GM12878 (cell line): ENCODE data around the gene SRGAP1. TPM values are rescaled to one million over a fixed set of nuclear protein-coding genes. Genes with fewer than 3 reads are reported as not detected.

ENCODE experiments used
- ATAC-seq: fragments of 200-7000 bp; cut with Tn5 transposase; 3 replicates; pipeline ENCODE4 v1.9.1; 2020; ENCODE audit warnings: mild to moderate bottlenecking, moderate library complexity
- Bru-seq: library from RNA; stranded (reverse); fragments of 400-500 nt; gene quantifications from one replicate; lab custom pipeline; 2021; lab: Mats Ljungman, UMichigan
- BruChase-seq, 2 experiments: library from RNA; stranded (reverse); fragments of 400-500 nt; gene quantifications; one replicate each; lab custom pipeline; 2021; lab: Mats Ljungman, UMichigan
- BruUV-seq: library from RNA; stranded (reverse); fragments of 400-500 nt; replicated peaks from 2 replicates; lab custom pipeline; 2021; lab: Mats Ljungman, UMichigan
- CTCF ChIA-PET: fragments of 300-600 bp; sonication (Branson Sonifier 250); formaldehyde crosslinking; extraction: SDS; loops from one replicate; lab custom pipeline; 2021; ENCODE audit warnings: inconsistent platforms; lab: Yijun Ruan, JAX
- POLR2A ChIA-PET: fragments of 350-600 bp; formaldehyde crosslinking; extraction: SDS; loops from one replicate; lab custom pipeline; 2021; ENCODE audit warnings: inconsistent platforms; lab: Charles Lee
- RAD21 ChIA-PET: fragments of 300-600 bp; sonication (Branson Sonifier 250); formaldehyde crosslinking; loops from one replicate; lab custom pipeline; 2023; ENCODE audit warnings: antibody characterized with exemption; ENCODE audit not compliant: unreplicated experiment; lab: Charles Lee
- SMC1A ChIA-PET: fragments of 300-600 bp; sonication (Branson Sonifier 250); formaldehyde crosslinking; loops from one replicate; lab custom pipeline; 2023; ENCODE audit not compliant: unreplicated experiment, uncharacterized antibody; lab: Charles Lee
- DNase-seq: peaks from one replicate; pipeline ENCODE4 v3.0.0-alpha.2; 2011; ENCODE audit warnings: low read depth, low spot score
- FAIRE-seq: peaks from 3 replicates; lab custom pipeline; 2011; peaks lifted over from hg19 to GRCh38; lab: Jason Lieb, UNC
- H2AFZ ChIP-seq: 2 replicates; pipeline ENCODE4 v1.6.0; 2011; ENCODE audit warnings: low read depth, low read length, control low read depth; ENCODE audit not compliant: control insufficient read depth
- H3K27ac ChIP-seq: 2 replicates; pipeline ENCODE4 v1.5.1; 2011; ENCODE audit warnings: control low read depth; ENCODE audit not compliant: control insufficient read depth, insufficient read depth
- H3K27me3 ChIP-seq, 2 experiments: replicated peaks in 1 of 2; 2 replicates each; pipeline versions ENCODE4 v1.6.0 to v1.6.1; 2011; ENCODE audit warnings: low read length in 1 of 2; ENCODE audit not compliant: control insufficient read depth in 2 of 2, insufficient read depth in 2 of 2
- H3K36me3 ChIP-seq, 2 experiments: 2 replicates each; pipeline ENCODE4 v1.5.1; 2011; ENCODE audit warnings: low read length in 1 of 2; ENCODE audit not compliant: control insufficient read depth in 2 of 2, insufficient read depth in 2 of 2
- H3K4me1 ChIP-seq: 2 replicates; pipeline ENCODE4 v1.6.1; 2011; ENCODE audit warnings: mild to moderate bottlenecking, low read length, moderate library complexity, mixed read lengths; ENCODE audit not compliant: control insufficient read depth, insufficient read depth
- H3K4me2 ChIP-seq: 2 replicates; pipeline ENCODE4 v1.6.0; 2011; ENCODE audit warnings: control low read depth; ENCODE audit not compliant: control insufficient read depth, insufficient read depth
- H3K4me3 ChIP-seq: fragments of 200-600 bp; sonication (generic); 2 replicates; pipeline ENCODE4 v1.5.1; 2016
- H3K79me2 ChIP-seq: 2 replicates; pipeline ENCODE4 v1.6.0; 2011; ENCODE audit warnings: low read length; ENCODE audit not compliant: control insufficient read depth, insufficient read depth
- H3K9ac ChIP-seq: 2 replicates; pipeline ENCODE4 v1.8.0; 2011; ENCODE audit warnings: low read length, control low read depth, mixed read lengths; ENCODE audit not compliant: control insufficient read depth, insufficient read depth
- H3K9me3 ChIP-seq: replicated peaks from 3 replicates; pipeline ENCODE4 v1.5.1; 2011; ENCODE audit warnings: mild to moderate bottlenecking, low read length; ENCODE audit not compliant: control insufficient read depth, insufficient read depth
- H4K20me1 ChIP-seq: 2 replicates; pipeline ENCODE4 v1.6.0; 2011; ENCODE audit not compliant: control insufficient read depth, insufficient read depth
- BCL11A ChIP-seq: IDR thresholded peaks from 2 replicates; pipeline ENCODE4 v1.6.1; 2011; ENCODE audit warnings: low read depth, low read length
- BRCA1 ChIP-seq: IDR thresholded peaks from 2 replicates; pipeline ENCODE4 v1.6.1; 2011; ENCODE audit warnings: low read depth, low read length, improper control_type of control experiment
- CBFB ChIP-seq: IDR thresholded peaks from 2 replicates; pipeline ENCODE4 v1.6.1; 2016; ENCODE audit warnings: antibody characterized with exemption, low read depth
- EGR1 ChIP-seq, 2 experiments: IDR thresholded peaks; 1 replicate in 1 of 2; 2 replicates in 1 of 2; pipeline ENCODE4 v1.6.1; 2011 to 2012; ENCODE audit warnings: low read depth in 2 of 2, low read length in 2 of 2, borderline replicate concordance in 1 of 2, mild to moderate bottlenecking in 1 of 2, moderate library complexity in 1 of 2
- IKZF1 ChIP-seq: fragments of 450-650 bp; conservative IDR thresholded peaks from 2 replicates; pipeline ENCODE4 v1.6.1; 2017; ENCODE audit warnings: antibody characterized with exemption, mild to moderate bottlenecking
- MEF2B ChIP-seq: fragments of 450-650 bp; IDR thresholded peaks from 2 replicates; pipeline ENCODE4 v1.6.1; 2018; ENCODE audit warnings: mild to moderate bottlenecking, moderate library complexity; ENCODE audit not compliant: partially characterized antibody, poor library complexity, severe bottlenecking
- MTA2 ChIP-seq: fragments of 450-650 bp; IDR thresholded peaks from 2 replicates; pipeline ENCODE4 v1.6.1; 2016; ENCODE audit warnings: low read depth, mild to moderate bottlenecking, moderate library complexity
- RUNX3 ChIP-seq: IDR thresholded peaks from 2 replicates; pipeline ENCODE4 v1.6.1; 2012; ENCODE audit warnings: low read length, inconsistent platforms
- SRF ChIP-seq, 2 experiments: IDR thresholded peaks; 2 replicates each; pipeline ENCODE4 v1.6.1; 2011; ENCODE audit warnings: low read depth in 2 of 2, low read length in 2 of 2, mild to moderate bottlenecking in 1 of 2, moderate library complexity in 1 of 2
- ZBED1 ChIP-seq: IDR thresholded peaks from 2 replicates; pipeline ENCODE4 v1.6.1; 2016; ENCODE audit warnings: borderline replicate concordance
- WGBS: methylation state at CpG from one replicate; pipeline ENCODE4 v1.1.6; 2016; ENCODE audit warnings: low lambda C conversion rate; ENCODE audit not compliant: insufficient replicate concordance, insufficient coverage; ENCODE audit errors: missing lambda C conversion rate; 5-methylcytosine and 5-hydroxymethylcytosine counted together
- in situ Hi-C: fragments of 300-500 bp; cut with MboI; formaldehyde crosslinking; loops from 9 replicates; pipeline ENCODE4 v1.14.3; 2018; ENCODE audit warnings: mixed read lengths
- intact Hi-C: fragments of 100-400 bp; cut with micrococcal nuclease; formaldehyde crosslinking; loops from one replicate; pipeline ENCODE4 v1.14.2; 2022; ENCODE audit not compliant: unreplicated experiment
- long read RNA-seq, 2 experiments: library from polyadenylated mRNA; unstranded; transcript quantifications; one replicate each; pipeline ENCODE4 v2.0.0, GENCODE V29; 2019 to 2020
- polyA minus RNA-seq, 3 experiments: library from RNA; depleted of rRNA, polyadenylated mRNA; stranded (reverse); fragments of >200 nt; gene quantifications; 2 replicates each; pipeline ENCODE4 v1.2.3, GENCODE V29; 2011
- polyA plus RNA-seq, 11 experiments: library from polyadenylated mRNA; depleted of rRNA in 4 of 11; unstranded in 6 of 11; stranded (reverse) in 5 of 11; fragments of >200 nt; fragmentation: Nextera tagmentation in 4 of 11; fragmentation: Illumina TruSeq in 1 of 11; extraction: Ambion mirVana in 4 of 11; extraction: Trizol in 1 of 11; gene quantifications; 1 replicate in 1 of 11; 2 replicates in 10 of 11; pipeline versions ENCODE4 v1.2.1 to v1.2.3, GENCODE V29; 2011 to 2016; ENCODE audit warnings: inconsistent platforms in 2 of 11, missing spikeins in 2 of 11, low read depth in 1 of 11
- total RNA-seq, 4 experiments: library from RNA; depleted of rRNA in 3 of 4; stranded (reverse); fragments of >200 nt in 3 of 4; fragmentation: Illumina TruSeq in 1 of 4; extraction: Trizol in 1 of 4; gene quantifications; 2 replicates each; pipeline versions ENCODE4 v1.2.1 to v1.2.3, GENCODE V29; 2013 to 2021
- TF ChIP-seq, protein P1 (sequence below): fragments of 450-650 bp; IDR thresholded peaks from 2 replicates; pipeline ENCODE4 v1.6.1; 2017; ENCODE audit warnings: mild to moderate bottlenecking, low read depth, inconsistent platforms; ENCODE audit not compliant: poor library complexity, severe bottlenecking
- TF ChIP-seq, protein P2 (sequence below): fragments of 450-650 bp; IDR thresholded peaks from 2 replicates; pipeline ENCODE4 v1.6.1; 2017; ENCODE audit warnings: borderline replicate concordance

Gene SRGAP1
- 13.6 and 14.3 TPM in 2 replicates for total RNA-seq (2013; cell fraction: nucleolus; rRNA removed)
- 0.17 and 0.38 TPM in 2 replicates for total RNA-seq (2014; rRNA removed)
- 0.31 and 0.46 TPM in 2 replicates for total RNA-seq (2014; rRNA removed; fragmentation: Illumina TruSeq; extraction: Trizol)
- total RNA-seq (2021), result 0.85 and 0.96 TPM in 2 replicates
- polyA plus RNA-seq (2011; ENCODE audit: low read depth), result 0.16 TPM
- polyA plus RNA-seq (2011; rRNA removed), result 0.26 and 0.49 TPM in 2 replicates
- polyA plus RNA-seq (2011; cell fraction: cytosol; rRNA removed), result 0.25 TPM in 2 replicates
- 0.51 and 0.72 TPM in 2 replicates for polyA plus RNA-seq (2011; cell fraction: nucleus; rRNA removed)
- polyA plus RNA-seq (2012), result 0.47 and 0.81 TPM in 2 replicates
- polyA plus RNA-seq (2014; fragmentation: Illumina TruSeq; extraction: Trizol), result 0.43 and 0.51 TPM in 2 replicates
- polyA plus RNA-seq (2014; fragmentation: Nextera tagmentation; extraction: Ambion mirVana), result under 1 TPM; 0.16 to 0.56 TPM
- 0.33 and 0.80 TPM in 2 replicates for polyA plus RNA-seq (2014; rRNA removed)
- under 1 TPM; 0.54 to 0.58 TPM for polyA plus RNA-seq (2016; fragmentation: Nextera tagmentation; extraction: Ambion mirVana)
- 0.72 and 1.5 TPM in 2 replicates for polyA minus RNA-seq (2011; rRNA and poly(A)+ RNA removed)
- polyA minus RNA-seq (2011; cell fraction: cytosol; rRNA and poly(A)+ RNA removed), result 0.21 and 0.27 TPM in 2 replicates
- polyA minus RNA-seq (2011; cell fraction: nucleus; rRNA and poly(A)+ RNA removed), result 0.73 and 1.5 TPM in 2 replicates
- Bru-seq, nascent RNA, result percentile 44 among the genes with signal in this experiment
- BruChase-seq, experiment 1, labeled RNA remaining after a 6-hour chase, result percentile 49 among the genes with signal in this experiment
- BruChase-seq, experiment 2, labeled RNA remaining after a 2-hour chase, result percentile 43 among the genes with signal in this experiment
- long read RNA-seq, experiment 1, partial matches to known transcripts, result 1 of 2 reads
- long read RNA-seq, experiment 1, other reads (novel, unspliced or antisense), result 1 of 2 reads
- long read RNA-seq, experiment 2, partial matches to known transcripts, result 0 of 1 reads
- long read RNA-seq, experiment 2, other reads (novel, unspliced or antisense), result 1 of 1 reads

GRCh38 chr12:63844391-63845341, at the start of gene SRGAP1:
SRGAP1 (plus strand) TSS chr12:63844700; CDS start chr12:63844817, 117 bp downstream.
- 6% methylated on average over 50 of the region's 52 CpGs for WGBS
- H4K20me1 ChIP-seq, result no peaks in the 10 kb centered on the region
- H3K36me3 ChIP-seq, result no peaks in the 10 kb centered on the region
- H3K4me1 ChIP-seq, result peaks cover 5% of the 10 kb centered on the region; the same call in 1 of the 2 replicates
- RAD21 ChIA-PET, result interaction anchor here (1.0 to 2.6 kb wide), 11 partner anchors 9 to 455 kb away, joined by 3 to 11 read pairs (median 4); no protein-coding TSS in a partner anchor
- H3K4me2 ChIP-seq, result peak within 1 kb of the TSS; percentile 91
- H3K79me2 ChIP-seq, result no peaks in the 10 kb centered on the region
- TF ChIP-seq, protein P1, sequence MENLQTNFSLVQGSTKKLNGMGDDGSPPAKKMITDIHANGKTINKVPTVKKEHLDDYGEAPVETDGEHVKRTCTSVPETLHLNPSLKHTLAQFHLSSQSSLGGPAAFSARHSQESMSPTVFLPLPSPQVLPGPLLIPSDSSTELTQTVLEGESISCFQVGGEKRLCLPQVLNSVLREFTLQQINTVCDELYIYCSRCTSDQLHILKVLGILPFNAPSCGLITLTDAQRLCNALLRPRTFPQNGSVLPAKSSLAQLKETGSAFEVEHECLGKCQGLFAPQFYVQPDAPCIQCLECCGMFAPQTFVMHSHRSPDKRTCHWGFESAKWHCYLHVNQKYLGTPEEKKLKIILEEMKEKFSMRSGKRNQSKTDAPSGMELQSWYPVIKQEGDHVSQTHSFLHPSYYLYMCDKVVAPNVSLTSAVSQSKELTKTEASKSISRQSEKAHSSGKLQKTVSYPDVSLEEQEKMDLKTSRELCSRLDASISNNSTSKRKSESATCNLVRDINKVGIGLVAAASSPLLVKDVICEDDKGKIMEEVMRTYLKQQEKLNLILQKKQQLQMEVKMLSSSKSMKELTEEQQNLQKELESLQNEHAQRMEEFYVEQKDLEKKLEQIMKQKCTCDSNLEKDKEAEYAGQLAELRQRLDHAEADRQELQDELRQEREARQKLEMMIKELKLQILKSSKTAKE, result no peak
- TF ChIP-seq IKZF1 (no peak), SRF (IDR thresholded peaks at IDR 0.05; ENCODE audit: low read depth in 2 of 2, low read length in 2 of 2) (no peak), CBFB (no peak), BRCA1 (no peak), EGR1 (IDR thresholded peaks at IDR 0.05; ENCODE audit: borderline replicate concordance in 1 of 2, low read depth in 2 of 2, low read length in 2 of 2) (peak in 1 of 2 experiments; percentile 62; a peak in 1 of 3 replicates), MTA2 (no peak), MEF2B (peak; percentile 66), ZBED1 (no peak), BCL11A (no peak), RUNX3 (no peak)
- TF ChIP-seq, protein P2, sequence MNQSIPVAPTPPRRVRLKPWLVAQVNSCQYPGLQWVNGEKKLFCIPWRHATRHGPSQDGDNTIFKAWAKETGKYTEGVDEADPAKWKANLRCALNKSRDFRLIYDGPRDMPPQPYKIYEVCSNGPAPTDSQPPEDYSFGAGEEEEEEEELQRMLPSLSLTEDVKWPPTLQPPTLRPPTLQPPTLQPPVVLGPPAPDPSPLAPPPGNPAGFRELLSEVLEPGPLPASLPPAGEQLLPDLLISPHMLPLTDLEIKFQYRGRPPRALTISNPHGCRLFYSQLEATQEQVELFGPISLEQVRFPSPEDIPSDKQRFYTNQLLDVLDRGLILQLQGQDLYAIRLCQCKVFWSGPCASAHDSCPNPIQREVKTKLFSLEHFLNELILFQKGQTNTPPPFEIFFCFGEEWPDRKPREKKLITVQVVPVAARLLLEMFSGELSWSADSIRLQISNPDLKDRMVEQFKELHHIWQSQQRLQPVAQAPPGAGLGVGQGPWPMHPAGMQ, result no peak
- in situ Hi-C loops, result loop anchor here (5.0 to 25.0 kb wide), 2 partner anchors 408 to 543 kb away; partner anchors contain the start of gene C12orf56
- ATAC-seq (peak; percentile 52; the same call in 2 of the 3 replicates), FAIRE-seq (no peak), DNase-seq (no peak)
- SMC1A ChIA-PET, result interaction anchor here (0.7 to 2.4 kb wide), 16 partner anchors 8 to 580 kb away, joined by 3 to 10 read pairs (median 3); no protein-coding TSS in a partner anchor
- TSS peak; percentile 42 for BruUV-seq
- no peak within 1 kb of the TSS for H3K27ac ChIP-seq
- intact Hi-C loops, result loop anchor here (5.0 to 10.0 kb wide), 4 partner anchors 170 to 548 kb away; partner anchors contain the start of gene C12orf56
- peaks cover 2 to 6% of the 10 kb centered on the region in 2 experiments; a peak in 3 of 4 replicates for H3K27me3 ChIP-seq
- POLR2A ChIA-PET, result interaction anchor here (0.6 to 1.5 kb wide), 2 partner anchors 9 to 413 kb away, joined by 3 read pairs; no protein-coding TSS in a partner anchor
- H3K9ac ChIP-seq, result peak within 1 kb of the TSS; percentile 44; the same call in 1 of the 2 replicates
- H3K4me3 ChIP-seq, result peak within 1 kb of the TSS; percentile 81
- H2AFZ ChIP-seq, result peak within 1 kb of the TSS; percentile 85
- CTCF ChIA-PET, result interaction anchor here (0.5 to 3.0 kb wide), 15 partner anchors 9 to 419 kb away, joined by 3 to 39 read pairs (median 3); partner anchors contain the start of gene KICS2
- H3K9me3 ChIP-seq, result no peaks in the 10 kb centered on the region
